Stimulated activated CD8-positive, alpha-beta memory T cell treated with anti-CD3 and anti-CD28 coated beads, Interleukin-15, amount 100 ng/mL, for 48 hours (primary cell): ENCODE results near the gene ATP1A3.
"Not testable (repeated sequence)": the region's sequence is repeated elsewhere in the genome, so short reads cannot be mapped to it uniquely, and the experiment has no call there.

ENCODE experiments used
- DNase-seq, 2 donors: peaks; one replicate each; pipeline ENCODE4 v3.0.0-alpha.2; 2020; ENCODE audit warnings: low read depth in 2 of 2

Gene ATP1A3

GRCh38 chr19:41947091-41947490 lies 46.9 kb downstream of the ATP1A3 start:
- no peak for DNase-seq

GRCh38 chr19:41945135-41945766 lies 48.8 kb downstream of the ATP1A3 start:
- DNase-seq: peak; percentile 84 to 87

- no peak for DNase-seq
Measured at GRCh38 chr19:41944336-41944735, 49.7 kb downstream of the ATP1A3 start.

- no peak for DNase-seq
Measured at GRCh38 chr19:41941410-41942202, 52.4 kb downstream of the ATP1A3 start.

- no peak for DNase-seq
Measured at GRCh38 chr19:41940731-41941409, 53.2 kb downstream of the ATP1A3 start.

- no peak for DNase-seq
Measured at GRCh38 chr19:41939861-41940730, 53.9 kb downstream of the ATP1A3 start.

GRCh38 chr19:41939209-41939608 lies 54.8 kb downstream of the ATP1A3 start:
- not testable (repeated sequence) for DNase-seq

- DNase-seq: no peak
Measured at GRCh38 chr19:41937525-41938468, 56.2 kb downstream of the ATP1A3 start.

GRCh38 chr19:41936961-41937360 lies 57.1 kb downstream of the ATP1A3 start:
- DNase-seq: no peak

GRCh38 chr19:41936416-41936850 lies 57.6 kb downstream of the ATP1A3 start:
- no peak for DNase-seq

GRCh38 chr19:41935760-41936415 lies 58.1 kb downstream of the ATP1A3 start:
- DNase-seq: no peak

- DNase-seq: peak in 1 of 2 donors; percentile 64
Measured at GRCh38 chr19:41934849-41935374, 59.1 kb downstream of the ATP1A3 start.

- DNase-seq: no peak
Measured at GRCh38 chr19:41933693-41934426, 60.2 kb downstream of the ATP1A3 start.

- no peak for DNase-seq
Measured at GRCh38 chr19:41932720-41933332, 61.2 kb downstream of the ATP1A3 start.

- DNase-seq: no peak
Measured at GRCh38 chr19:41932259-41932719, 61.7 kb downstream of the ATP1A3 start.

- DNase-seq: no peak
Measured at GRCh38 chr19:41930926-41931592, 63.0 kb downstream of the ATP1A3 start.

GRCh38 chr19:41930322-41930722 lies 63.7 kb downstream of the ATP1A3 start:
- DNase-seq: no peak

GRCh38 chr19:41929536-41930071 lies 64.4 kb downstream of the ATP1A3 start:
- DNase-seq: no peak
